K562 (cell line): ENCODE results near the gene ELOVL7. TPM values are rescaled to one million over a fixed set of nuclear protein-coding genes. Genes with fewer than 3 reads are reported as not detected.
A peak's percentile ranks its signal among the peaks of the same experiment; 100 is the strongest.

Experiments used
- ATF7 ChIP-seq: fragments of 450-650 bp; IDR thresholded peaks from 2 replicates; pipeline ENCODE4 v1.7.1; 2014; ENCODE audit warnings: mild to moderate bottlenecking, moderate library complexity
- BRD4 ChIP-seq: fragments of 200-600 bp; sonication (generic); IDR thresholded peaks from 2 replicates; pipeline ENCODE4 v1.6.1; 2017; ENCODE audit warnings: inconsistent platforms
- DMBX1 ChIP-seq: fragments of 250-450 bp; sonication (Bioruptor Pico); IDR thresholded peaks from 2 replicates; pipeline ENCODE4 v1.8.0; 2022; ENCODE audit warnings: inconsistent platforms, mild to moderate bottlenecking, moderate library complexity, borderline replicate concordance
- ETV6 ChIP-seq, 3 experiments: fragments of 150-350 bp in 1 of 3; sonication (generic) in 1 of 3; formaldehyde crosslinking in 1 of 3; IDR thresholded peaks; 2 replicates each; pipeline versions ENCODE4 v1.6.1 to v1.8.0; 2014 to 2022; ENCODE audit warnings: borderline replicate concordance in 2 of 3, low read depth in 2 of 3, antibody characterized with exemption in 1 of 3, low read length in 1 of 3, mild to moderate bottlenecking in 1 of 3, missing genetic modification reagents in 1 of 3
- FOXA3 ChIP-seq, 2 experiments: fragments of 450-650 bp in 1 of 2; sonication (generic) in 1 of 2; formaldehyde crosslinking; IDR thresholded peaks in 1 of 2; conservative IDR thresholded peaks in 1 of 2; 2 replicates each; pipeline versions ENCODE4 v1.4.0 to v1.8.0; 2020 to 2022; ENCODE audit warnings: mild to moderate bottlenecking in 2 of 2, missing genetic modification reagents in 1 of 2
- PPARD ChIP-seq: fragments of 250-450 bp; sonication (Bioruptor Pico); IDR thresholded peaks from 2 replicates; pipeline ENCODE4 v1.8.0; 2022; ENCODE audit warnings: inconsistent platforms, mild to moderate bottlenecking, moderate library complexity
- SRSF3 ChIP-seq: fragments of 200-400 bp; formaldehyde crosslinking; IDR thresholded peaks from 2 replicates; pipeline ENCODE4 v1.6.1; 2016; ENCODE audit warnings: mild to moderate bottlenecking, low read length, moderate library complexity; ENCODE audit not compliant: insufficient read depth
- SRSF9 ChIP-seq: fragments of 200-400 bp; formaldehyde crosslinking; IDR thresholded peaks from 2 replicates; pipeline ENCODE4 v1.6.1; 2017; ENCODE audit warnings: low read depth, low read length, borderline replicate concordance
- TCF7 ChIP-seq: sonication (generic); IDR thresholded peaks from 2 replicates; pipeline ENCODE4 v1.6.1; 2016; ENCODE audit warnings: antibody characterized with exemption, borderline replicate concordance
- ZNF121 ChIP-seq: sonication (generic); formaldehyde crosslinking; conservative IDR thresholded peaks from 2 replicates; pipeline ENCODE4 v1.8.0; 2022; ENCODE audit warnings: missing genetic modification reagents
- ZNF124 ChIP-seq: sonication (generic); formaldehyde crosslinking; IDR thresholded peaks from 2 replicates; pipeline ENCODE4 v1.8.1; 2022; ENCODE audit warnings: missing genetic modification reagents
- ZNF507 ChIP-seq: conservative IDR thresholded peaks from 2 replicates; pipeline ENCODE4 v1.6.1; 2017; ENCODE audit warnings: missing genetic modification characterization, missing compliant biosample characterization
- ZNF764 ChIP-seq: fragments of 250-450 bp; sonication (Bioruptor Pico); IDR thresholded peaks from 2 replicates; pipeline ENCODE4 v1.4.0; 2020; ENCODE audit warnings: low read depth, mild to moderate bottlenecking, moderate library complexity
- ZNF830 ChIP-seq: fragments of 250-450 bp; sonication (Bioruptor Pico); IDR thresholded peaks from 2 replicates; pipeline ENCODE4 v1.5.0; 2021; ENCODE audit warnings: mild to moderate bottlenecking
- polyA plus RNA-seq, 8 experiments: library from polyadenylated mRNA; depleted of rRNA in 4 of 8; stranded (reverse) in 5 of 8; unstranded in 3 of 8; fragments of >200 nt; fragmentation: Nextera tagmentation in 2 of 8; fragmentation: Illumina TruSeq in 1 of 8; extraction: Ambion mirVana in 2 of 8; extraction: Trizol in 1 of 8; gene quantifications; 2 replicates each; pipeline versions ENCODE4 v1.2.1 to v1.2.3, GENCODE V29; 2011 to 2014; ENCODE audit warnings: inconsistent platforms in 1 of 8, missing spikeins in 1 of 8
- total RNA-seq, 7 experiments: library from RNA; depleted of rRNA in 6 of 7; stranded (reverse); fragments of >200 nt in 6 of 7; fragmentation: Illumina TruSeq in 2 of 7; extraction: Trizol in 2 of 7; gene quantifications; 2 replicates each; pipeline versions ENCODE4 v1.2.1 to v1.2.3, GENCODE V29; 2011 to 2021; ENCODE audit warnings: low replicate concordance in 1 of 7
- TF ChIP-seq, protein P1 (sequence below): fragments of 250-450 bp; sonication (Bioruptor Pico); IDR thresholded peaks from 2 replicates; pipeline ENCODE4 v1.5.0; 2021; ENCODE audit warnings: mild to moderate bottlenecking, moderate library complexity
- TF ChIP-seq, protein P2 (sequence below): fragments of 450-650 bp; IDR thresholded peaks from 2 replicates; pipeline ENCODE4 v1.6.1; 2014; ENCODE audit warnings: low read depth, mild to moderate bottlenecking, moderate library complexity, borderline replicate concordance
- TF ChIP-seq, protein P3 (sequence below): sonication (generic); IDR thresholded peaks from 2 replicates; pipeline ENCODE4 v1.6.1; 2016
- TF ChIP-seq, protein P4 (sequence below): IDR thresholded peaks from 2 replicates; pipeline ENCODE4 v1.6.1; 2016; ENCODE audit warnings: missing genetic modification characterization, missing compliant biosample characterization

Gene ELOVL7
- total and polyA plus RNA-seq, 9 of the 15 experiments (the other 6 are each of a cell fraction or from before 2014, with no cell fraction given): 4.5 to 12.3 (median 6.9) TPM

DNA sequence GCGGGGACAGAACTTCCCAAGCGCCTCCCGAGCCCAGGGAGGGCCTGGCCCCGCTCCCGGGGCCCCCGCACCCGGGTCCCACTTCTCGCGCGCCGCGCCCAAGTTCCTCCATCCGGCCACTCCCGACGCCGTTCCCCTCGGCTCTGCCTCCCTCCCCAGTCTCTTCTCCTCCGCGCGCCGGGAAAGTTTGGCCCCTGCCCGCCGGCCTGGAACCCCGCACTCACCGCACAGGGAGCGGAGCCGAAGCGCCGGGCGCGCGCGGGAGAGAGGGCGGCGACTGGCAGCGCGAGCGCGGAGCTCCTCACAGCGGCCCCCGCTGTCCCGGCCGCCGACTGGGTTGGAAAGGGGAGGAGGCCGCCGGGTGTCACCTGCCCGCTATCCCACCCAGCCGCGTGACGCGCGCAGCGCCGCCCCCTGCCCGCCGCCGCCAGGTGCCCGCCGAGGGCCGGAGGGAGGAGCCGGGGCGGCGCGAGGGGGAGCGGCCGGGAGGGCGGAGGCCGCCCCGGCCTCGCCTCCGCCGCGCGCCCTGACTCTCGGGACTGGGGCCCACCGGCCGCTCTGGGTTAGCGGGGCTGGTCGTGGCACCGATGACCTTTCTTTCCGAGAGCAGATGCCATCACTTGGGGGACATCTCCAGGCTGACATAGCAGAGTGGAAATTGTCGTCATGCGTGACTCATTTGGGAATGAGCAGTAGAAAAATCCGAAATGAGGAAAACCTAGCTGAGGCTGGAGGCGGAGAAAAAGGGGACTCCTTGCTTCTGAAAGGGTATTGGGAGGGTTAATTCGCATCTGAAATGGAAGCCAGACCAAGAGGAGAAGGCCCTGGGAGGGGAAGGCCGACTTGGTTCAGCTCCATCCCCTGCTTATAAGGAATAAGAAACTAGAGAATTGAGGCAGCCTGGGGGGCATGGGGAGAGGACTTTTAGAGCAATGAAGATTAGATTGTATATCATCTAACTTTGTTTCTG is at the start of gene ELOVL7 (continued):
- TF ChIP-seq, protein P1, sequence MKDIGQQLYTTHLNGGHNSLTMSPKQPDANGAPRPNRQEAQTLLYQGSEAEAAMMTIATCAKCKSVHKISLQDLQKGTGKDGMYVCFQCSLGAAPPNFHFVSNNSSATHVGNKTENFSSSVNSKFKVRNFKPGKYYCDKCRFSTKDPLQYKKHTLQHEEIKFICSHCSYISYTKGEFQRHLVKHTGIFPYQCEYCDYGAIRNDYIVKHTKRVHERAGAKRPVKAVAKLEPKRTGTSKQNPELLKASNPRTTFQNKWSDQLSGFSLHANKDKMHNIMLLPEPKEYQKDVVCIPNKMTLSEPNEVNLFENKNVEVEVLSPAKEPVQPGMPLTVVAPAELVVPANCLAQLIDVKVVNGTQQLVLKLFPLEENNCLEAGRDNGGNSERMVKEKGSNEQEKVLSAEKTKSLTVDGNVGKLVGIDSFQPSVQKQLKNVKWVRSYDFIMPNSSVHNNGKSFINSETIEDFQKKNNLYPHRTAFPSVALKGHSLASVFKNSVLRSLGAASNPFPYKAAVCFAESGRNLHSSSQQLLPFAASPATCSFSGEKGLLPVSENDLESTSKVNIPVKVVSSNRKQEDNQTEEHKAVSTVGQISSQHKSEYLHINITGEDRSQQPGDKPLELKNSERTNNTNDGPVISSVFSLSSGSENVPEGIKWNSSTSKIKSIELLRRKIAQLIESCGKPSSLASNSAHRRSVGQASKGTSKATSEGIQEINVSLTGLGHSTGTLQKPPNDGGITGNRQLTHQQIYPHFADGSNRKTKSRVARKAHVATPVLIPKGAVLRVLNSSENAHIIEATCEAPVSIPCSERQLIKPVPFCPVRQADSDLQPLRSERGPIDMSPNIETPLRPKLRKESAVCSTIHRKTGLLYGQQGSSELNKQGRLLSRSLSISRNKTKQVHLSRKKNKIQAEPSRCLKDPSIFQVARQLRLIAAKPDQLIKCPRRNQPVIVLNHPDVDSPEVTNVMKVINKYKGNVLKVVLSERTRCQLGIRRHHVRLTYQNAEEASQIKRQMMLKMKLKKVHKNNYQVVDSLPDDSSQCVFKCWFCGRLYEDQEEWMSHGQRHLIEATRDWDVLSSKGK: no peak
- TF ChIP-seq SRSF9 (no peak), ZNF124 (no peak), PPARD (CRISPR knock-in tag) (no peak), TCF7 (no peak), ZNF121 (CRISPR knock-in tag) (no peak), DMBX1 (CRISPR knock-in tag) (no peak), SRSF3 (no peak), ZNF507 (tag) (no peak), BRD4 (no peak), ZNF764 (CRISPR knock-in tag) (no peak), FOXA3 (CRISPR knock-in tag; conservative IDR thresholded peaks at IDR 0.05 in 1 of 2, IDR thresholded peaks at IDR 0.05 in 1 of 2) (no peak), ATF7 (peak; percentile 54), ETV6 (IDR thresholded peaks at IDR 0.05; ENCODE audit: borderline replicate concordance in 1 of 2, low read depth in 2 of 2, low read length in 1 of 2) (no peak), ETV6 (CRISPR knock-in tag; IDR thresholded peaks at IDR 0.05; ENCODE audit: borderline replicate concordance) (no peak), ZNF830 (CRISPR knock-in tag) (no peak)
- TF ChIP-seq, protein P2, sequence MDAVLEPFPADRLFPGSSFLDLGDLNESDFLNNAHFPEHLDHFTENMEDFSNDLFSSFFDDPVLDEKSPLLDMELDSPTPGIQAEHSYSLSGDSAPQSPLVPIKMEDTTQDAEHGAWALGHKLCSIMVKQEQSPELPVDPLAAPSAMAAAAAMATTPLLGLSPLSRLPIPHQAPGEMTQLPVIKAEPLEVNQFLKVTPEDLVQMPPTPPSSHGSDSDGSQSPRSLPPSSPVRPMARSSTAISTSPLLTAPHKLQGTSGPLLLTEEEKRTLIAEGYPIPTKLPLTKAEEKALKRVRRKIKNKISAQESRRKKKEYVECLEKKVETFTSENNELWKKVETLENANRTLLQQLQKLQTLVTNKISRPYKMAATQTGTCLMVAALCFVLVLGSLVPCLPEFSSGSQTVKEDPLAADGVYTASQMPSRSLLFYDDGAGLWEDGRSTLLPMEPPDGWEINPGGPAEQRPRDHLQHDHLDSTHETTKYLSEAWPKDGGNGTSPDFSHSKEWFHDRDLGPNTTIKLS: no peak
- TF ChIP-seq, protein P3, sequence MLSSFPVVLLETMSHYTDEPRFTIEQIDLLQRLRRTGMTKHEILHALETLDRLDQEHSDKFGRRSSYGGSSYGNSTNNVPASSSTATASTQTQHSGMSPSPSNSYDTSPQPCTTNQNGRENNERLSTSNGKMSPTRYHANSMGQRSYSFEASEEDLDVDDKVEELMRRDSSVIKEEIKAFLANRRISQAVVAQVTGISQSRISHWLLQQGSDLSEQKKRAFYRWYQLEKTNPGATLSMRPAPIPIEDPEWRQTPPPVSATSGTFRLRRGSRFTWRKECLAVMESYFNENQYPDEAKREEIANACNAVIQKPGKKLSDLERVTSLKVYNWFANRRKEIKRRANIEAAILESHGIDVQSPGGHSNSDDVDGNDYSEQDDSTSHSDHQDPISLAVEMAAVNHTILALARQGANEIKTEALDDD: no peak
- TF ChIP-seq, protein P4, sequence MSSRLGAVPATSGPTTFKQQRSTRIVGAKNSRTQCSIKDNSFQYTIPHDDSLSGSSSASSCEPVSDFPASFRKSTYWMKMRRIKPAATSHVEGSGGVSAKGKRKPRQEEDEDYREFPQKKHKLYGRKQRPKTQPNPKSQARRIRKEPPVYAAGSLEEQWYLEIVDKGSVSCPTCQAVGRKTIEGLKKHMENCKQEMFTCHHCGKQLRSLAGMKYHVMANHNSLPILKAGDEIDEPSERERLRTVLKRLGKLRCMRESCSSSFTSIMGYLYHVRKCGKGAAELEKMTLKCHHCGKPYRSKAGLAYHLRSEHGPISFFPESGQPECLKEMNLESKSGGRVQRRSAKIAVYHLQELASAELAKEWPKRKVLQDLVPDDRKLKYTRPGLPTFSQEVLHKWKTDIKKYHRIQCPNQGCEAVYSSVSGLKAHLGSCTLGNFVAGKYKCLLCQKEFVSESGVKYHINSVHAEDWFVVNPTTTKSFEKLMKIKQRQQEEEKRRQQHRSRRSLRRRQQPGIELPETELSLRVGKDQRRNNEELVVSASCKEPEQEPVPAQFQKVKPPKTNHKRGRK (tag): no peak
